NCI-H146 treated with DMSO at 0.1 percent for 48 hours (cell line): ENCODE results near the gene SPACA5.
A peak's percentile ranks its signal among the peaks of the same experiment; 100 is the strongest.
"Not testable (repeated sequence)": the region's sequence is repeated elsewhere in the genome, so short reads cannot be mapped to it uniquely, and the experiment has no call there.

Source experiments
- DNase-seq: peaks from one replicate; lab custom pipeline; 2025; ENCODE audit not compliant: unreplicated experiment; lab: John Stamatoyannopoulos, UW

SPACA5 gene

DNA sequence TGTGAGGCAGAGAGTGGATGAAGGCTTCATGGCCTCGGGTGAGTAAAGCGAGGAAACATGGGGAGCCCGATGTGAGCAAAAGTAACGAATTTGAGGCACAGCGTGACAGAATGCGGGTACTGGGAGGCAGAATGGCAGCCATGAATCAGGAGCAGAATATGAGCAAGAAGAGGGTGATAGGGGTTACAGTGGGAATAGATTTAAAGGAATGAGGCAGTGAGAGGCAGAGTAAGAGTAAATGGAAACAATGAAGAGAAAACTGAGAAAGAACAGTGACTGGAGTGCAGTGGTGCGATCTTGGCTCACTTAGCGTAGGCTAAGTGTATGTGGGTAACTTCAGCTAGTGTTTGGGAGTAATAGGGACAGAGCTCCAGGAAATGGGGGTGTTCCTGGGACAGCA, at the start of gene SPACA5:
Gene SPACA5, plus strand, starts transcription at position 301 of the 400 bp plus-strand sequence. CDS start 815 bp downstream, outside the sequence.
- not testable (repeated sequence) for DNase-seq

DNA sequence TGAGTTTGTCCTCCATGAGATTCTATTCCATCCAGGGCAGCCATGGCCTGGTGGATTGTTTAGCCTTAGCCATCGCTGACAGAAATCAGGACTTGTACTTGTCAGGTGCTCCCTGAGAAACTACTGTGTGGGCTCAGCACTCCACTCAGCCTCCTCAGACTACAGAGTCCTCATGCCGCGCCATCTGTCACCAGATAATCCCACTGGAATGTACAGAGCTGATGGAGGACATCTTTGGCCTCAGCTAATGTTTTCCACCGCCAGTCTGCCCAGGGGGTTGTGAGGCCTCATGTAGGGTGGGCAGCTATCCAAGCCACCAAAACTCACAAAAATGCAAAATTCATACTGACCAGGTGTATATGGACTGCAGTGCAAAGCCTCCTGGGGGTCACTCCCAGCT, 48.6 kb upstream of the SPACA5 start:
- not testable (repeated sequence) for DNase-seq

DNA sequence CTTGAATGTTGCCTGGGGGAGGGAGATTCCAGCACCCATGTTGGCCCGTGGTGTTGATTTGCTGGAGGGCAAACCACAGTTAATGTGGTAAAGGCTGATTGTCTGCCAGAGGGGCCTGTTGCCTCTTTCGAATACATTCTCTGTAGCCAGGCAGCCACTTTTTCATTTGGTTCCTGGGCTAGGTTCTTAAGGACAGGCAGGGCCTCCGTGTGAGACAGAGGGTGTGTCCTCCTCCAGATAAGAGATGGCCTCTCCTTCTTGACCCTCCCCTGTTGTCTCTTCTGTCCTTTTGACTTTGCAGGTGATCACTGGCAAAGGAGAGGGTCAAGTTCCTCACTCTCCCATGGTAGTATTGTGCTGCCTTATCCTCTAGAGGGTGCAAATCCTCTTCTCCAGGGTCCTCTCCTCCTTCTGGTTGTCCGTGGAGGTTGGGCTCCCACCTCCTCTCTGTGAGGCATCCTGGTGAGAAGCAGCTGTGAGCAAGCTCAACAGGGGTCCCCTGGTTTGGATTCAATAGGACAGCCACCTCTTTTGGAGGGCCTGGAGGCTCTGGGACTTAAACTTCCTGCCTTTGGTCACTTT, 47.9 kb upstream of the SPACA5 start:
- DNase-seq = peak; percentile 51

- DNase-seq = no peak
These were observed 46.4 kb upstream of the SPACA5 start for GRCh38 chrX:47960406-47960805.

- DNase-seq = not testable (repeated sequence)
These were observed 45.0 kb upstream of the SPACA5 start for GRCh38 chrX:47961830-47962229.

- not testable (repeated sequence) for DNase-seq
These were observed 41.3 kb upstream of the SPACA5 start for GRCh38 chrX:47965526-47965925.

- DNase-seq = no peak
These were observed 33.6 kb upstream of the SPACA5 start for GRCh38 chrX:47973235-47973634.

DNA sequence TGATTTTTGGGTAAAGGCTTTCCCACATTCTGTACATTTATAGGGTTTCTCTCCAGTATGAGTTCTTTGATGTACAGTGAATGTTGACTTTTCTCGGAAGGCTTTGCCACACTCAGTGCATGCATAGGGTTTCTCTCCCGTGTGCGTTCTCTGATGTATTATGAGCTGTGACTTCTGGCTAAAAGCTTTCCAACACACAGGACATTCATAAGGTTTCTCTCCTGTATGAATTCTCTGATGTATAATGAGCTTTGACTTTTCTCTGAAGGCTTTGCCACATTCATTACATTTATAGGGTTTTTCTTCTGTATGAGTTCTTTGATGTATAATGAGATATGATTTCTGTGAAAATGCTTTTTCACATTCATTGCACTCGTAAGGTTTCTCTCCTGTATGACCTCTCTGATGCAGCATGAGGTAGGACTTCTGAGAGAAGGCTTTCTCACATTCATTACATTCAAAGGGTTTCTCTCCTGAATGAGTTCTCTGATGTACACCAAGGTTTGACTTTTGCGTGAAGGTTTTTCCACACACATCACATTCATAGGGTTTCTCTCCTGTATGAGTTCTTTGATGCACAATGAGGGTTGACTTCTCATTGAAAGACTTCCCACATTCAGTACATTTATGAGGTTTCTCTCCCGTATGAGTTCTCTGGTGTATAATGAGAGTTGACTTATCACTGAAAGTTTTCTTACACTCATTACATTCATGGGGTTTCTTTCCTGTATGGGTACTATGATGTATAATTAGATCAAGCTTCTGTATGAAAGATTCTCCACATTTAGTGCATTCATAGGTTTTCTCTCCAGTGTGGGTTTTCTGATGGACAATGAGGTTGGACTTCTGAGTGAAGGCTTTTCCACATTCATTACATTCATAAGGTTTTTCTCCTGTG, 30.3 kb upstream of the SPACA5 start:
- DNase-seq = no peak

DNA sequence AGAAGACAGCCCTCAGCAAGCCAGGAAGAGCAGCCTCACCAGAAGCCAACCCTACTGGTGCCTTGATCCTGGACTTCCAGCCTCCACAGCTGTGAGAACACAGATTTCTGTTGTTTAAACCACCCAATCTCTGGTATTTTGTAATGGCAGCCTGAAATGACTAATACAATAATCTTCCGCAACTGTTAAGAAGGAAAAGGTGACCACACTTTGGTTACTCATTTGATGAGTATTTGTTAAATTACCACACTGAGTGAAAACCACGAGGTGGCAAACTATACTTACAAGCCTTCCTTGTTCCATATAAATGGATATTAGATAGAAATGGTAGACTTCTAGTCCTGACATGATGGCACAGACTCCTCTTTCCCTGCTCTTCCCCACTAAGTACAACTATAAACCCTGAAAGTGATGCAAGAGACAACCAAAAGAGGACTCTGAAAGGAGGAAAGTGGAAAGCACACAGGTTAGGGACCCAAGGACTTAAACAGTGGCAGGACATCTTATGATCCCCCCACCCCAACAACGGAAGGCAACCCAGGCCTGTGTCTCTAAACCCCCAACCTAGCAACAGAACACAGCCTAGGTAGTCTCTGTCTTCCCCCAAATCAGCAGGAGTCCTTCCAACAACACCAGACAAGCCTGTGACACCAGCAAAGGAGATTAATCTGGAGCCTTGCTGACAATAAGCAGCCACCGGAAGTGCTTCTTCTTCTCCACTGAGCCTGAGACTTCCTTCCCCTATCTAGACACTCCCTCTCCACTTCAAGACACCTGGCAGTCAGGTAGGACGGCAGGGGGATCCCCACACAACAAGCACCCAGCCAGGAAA, 15.3 kb upstream of the SPACA5 start:
- no peak for DNase-seq

GRCh38 chrX:47992095-47992380, 14.8 kb upstream of the SPACA5 start:
- DNase-seq = no peak

DNA sequence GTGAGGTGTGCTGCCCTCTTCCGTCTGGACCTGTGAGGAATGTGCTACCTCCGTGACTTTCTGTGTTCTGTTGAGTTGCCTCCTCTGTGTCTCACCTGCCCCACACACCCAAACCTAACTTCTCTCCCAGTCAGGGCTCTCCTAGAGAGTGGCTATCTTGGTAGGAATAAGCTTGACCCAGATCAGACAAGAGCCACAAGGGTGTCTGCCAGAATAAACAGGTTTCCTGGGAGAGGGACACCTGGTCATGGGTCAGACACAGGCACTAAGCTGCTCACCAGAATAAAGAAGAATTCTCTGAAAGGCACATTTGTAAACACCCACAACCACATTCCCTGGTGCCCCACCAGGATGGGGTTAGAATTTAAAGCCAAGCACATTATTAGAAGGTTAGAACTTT, 14.1 kb upstream of the SPACA5 start:
- no peak for DNase-seq

DNA sequence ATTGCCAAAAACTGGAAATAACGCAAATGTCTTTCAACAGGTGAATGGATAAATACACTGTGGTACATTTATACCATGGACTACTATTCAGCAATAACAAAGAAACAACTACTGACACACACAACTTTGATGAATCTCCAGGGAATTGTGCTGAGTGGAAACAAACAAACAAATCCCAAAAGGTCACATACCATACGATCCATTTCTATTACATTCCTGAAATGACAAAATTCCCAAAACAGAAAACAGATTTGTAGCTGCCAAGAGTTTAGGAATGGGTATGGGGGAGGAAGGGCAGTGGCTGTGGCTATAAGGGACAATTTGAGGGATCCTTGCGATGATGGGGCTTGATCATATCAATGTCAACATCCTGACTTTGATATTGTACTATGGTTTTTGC, 5.5 kb upstream of the SPACA5 start:
- DNase-seq = no peak

GRCh38 chrX:48002319-48002718, 4.5 kb upstream of the SPACA5 start:
- DNase-seq = no peak

GRCh38 chrX:48002929-48003328, 3.9 kb upstream of the SPACA5 start:
- DNase-seq = no peak

DNA sequence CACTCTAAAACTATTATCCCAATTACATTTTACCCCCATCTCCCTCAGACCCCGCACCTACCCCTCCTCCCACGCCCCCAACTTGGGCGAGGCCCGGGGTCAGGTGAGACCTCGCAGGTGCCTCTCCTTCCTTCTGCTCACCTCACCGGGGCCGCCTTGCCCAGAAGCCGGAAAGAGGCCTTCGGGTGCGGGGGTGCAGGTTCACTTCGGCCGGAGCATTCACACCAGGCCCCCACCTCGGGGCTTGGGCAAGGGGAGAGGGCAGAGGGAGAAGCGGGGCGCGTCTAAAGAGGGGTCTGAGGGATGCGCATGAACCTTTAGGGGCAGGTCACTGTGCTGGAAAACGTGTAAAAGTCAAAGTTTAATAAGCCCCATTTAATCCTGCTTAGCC, 3.4 kb upstream of the SPACA5 start:
- DNase-seq = peak; percentile 0

- peak; percentile 85 for DNase-seq
These were observed 2.9 kb upstream of the SPACA5 start, which contains the start of gene ZNF182 for GRCh38 chrX:48003758-48004457. Gene ZNF182, minus strand, starts transcription at chrX:48003989. Its CDS starts 1,380 bp downstream, at chrX:48002609.

DNA sequence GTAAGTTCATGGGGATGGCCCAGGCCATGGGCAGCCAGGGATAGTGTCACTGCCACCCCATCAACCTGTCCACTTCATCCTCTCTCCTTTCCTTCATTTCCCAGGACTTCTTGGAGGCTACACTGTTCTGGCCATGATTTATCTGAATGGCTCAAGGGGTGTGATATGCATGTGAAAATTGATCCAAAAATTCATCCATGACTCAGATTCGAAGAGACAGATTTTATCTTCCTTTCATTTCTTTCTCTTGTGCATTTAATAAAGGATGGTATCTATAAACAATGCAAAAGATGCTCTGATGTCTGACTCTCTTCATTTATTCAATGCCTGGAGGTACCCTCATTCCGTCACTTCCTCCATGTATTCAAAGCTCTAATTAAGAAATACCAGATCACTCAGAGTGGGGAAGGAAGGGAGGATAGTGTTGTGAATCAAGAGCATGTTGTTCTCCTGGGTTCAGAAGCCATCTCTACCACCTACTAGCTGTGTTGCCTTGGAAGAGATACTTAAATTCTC, 2.7 kb downstream of the SPACA5 start:
- DNase-seq = not testable (repeated sequence)

- DNase-seq = not testable (repeated sequence)
These were observed 10.0 kb downstream of the SPACA5 start for GRCh38 chrX:48016583-48017310.

DNA sequence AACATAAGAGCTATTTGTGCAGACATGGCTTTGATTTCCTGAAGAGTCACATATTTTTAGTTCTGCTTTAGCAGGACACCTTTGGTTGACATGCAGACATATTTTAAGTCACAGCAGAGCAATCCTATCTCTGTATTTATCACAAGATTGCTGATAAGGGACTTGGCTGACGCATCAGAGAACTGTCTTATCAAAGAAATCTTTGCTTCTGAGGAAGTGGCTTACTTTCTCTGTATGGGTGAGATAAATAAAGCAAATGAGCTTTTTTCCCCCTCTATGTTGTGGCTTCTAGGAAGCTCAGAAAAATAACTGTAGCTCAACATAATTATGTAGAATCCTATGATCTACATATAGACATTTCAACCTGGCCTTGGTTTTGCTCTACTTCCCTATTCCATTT, 13.1 kb downstream of the SPACA5 start:
- not testable (repeated sequence) for DNase-seq

GRCh38 chrX:48020472-48020871, 13.7 kb downstream of the SPACA5 start:
- DNase-seq = not testable (repeated sequence)
